AG09319 (cell line): ENCODE data around the gene OR10G8.

Experiments
- DNase-seq: peaks from one replicate; pipeline ENCODE4 v3.0.0-alpha.2; 2010; ENCODE audit warnings: low read depth; ENCODE audit errors: extremely low read depth
- CTCF ChIP-seq: IDR thresholded peaks from 2 replicates; pipeline ENCODE4 v1.5.1; 2011; ENCODE audit warnings: low read depth, mild to moderate bottlenecking, inconsistent platforms, low read length, moderate library complexity

OR10G8 gene

DNA sequence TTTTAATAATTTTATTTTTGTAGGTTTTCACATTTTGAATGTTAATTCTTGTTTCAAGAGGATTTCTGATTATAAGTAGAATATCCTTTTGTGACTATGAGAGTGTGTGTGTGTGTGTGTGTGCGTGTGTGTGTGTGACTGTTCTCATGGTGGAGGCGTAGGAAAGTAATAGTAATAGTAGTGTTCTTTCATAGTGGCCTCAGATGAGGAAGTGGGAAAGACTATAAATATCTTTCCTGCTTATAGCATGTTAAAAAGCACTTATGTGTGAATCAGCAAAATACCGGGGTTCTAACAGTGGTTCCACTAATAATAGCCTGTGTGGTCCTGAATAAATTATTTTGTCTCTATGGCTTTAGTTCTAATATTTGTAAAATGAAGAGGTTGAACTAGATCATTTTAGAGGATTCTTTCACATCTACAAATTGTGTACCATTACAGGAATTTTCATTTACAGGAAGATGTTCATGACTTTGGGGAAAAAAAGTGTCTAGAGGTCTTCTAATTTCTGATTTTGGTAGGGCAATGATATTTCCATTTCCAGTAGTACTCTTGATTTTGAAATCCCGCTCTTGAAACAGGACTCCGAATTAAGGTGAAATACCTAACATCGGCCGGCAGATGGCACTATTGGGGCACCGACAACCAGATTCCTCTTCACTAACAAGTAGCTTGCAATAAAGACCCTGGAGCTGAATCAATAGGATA lies 44.5 kb downstream of the OR10G8 start:
- DNase-seq: peak; percentile 65
- TF ChIP-seq CTCF: peak; percentile 71

GRCh38 chr11:124071623-124071948 lies 45.0 kb downstream of the OR10G8 start:
- no peak for DNase-seq

DNA sequence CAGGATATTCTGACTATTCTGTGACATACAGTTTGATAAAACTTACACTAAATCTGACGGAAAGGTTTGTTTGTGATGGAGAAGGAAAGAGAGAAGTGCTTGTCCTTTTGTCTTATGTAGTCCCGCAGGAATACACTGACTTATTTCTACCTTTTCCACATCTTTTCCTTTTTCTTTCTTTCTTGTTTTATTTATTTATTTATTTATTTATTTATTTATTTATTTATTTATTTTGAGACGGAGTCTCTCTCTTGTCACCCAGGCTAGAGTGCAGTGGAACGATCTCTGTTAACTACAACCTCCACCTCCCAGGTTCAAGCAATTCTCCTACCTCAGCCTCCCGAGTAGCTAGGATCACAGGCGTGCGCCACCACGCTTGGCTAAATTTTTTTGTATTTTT lies 45.5 kb downstream of the OR10G8 start:
- no peak for DNase-seq
- TF ChIP-seq CTCF: no peak

More at GRCh38 chr11:124071623-124071948, 45.0 kb downstream of the OR10G8 start:
- no peak for TF ChIP-seq CTCF

GRCh38 chr11:124074554-124074953 lies 48.0 kb downstream of the OR10G8 start:
- TF ChIP-seq CTCF: no peak
- no peak for DNase-seq

- no peak for DNase-seq
These were observed 48.9 kb downstream of the OR10G8 start for GRCh38 chr11:124075492-124075840.

GRCh38 chr11:124075841-124076651 lies 49.4 kb downstream of the OR10G8 start:
- TF ChIP-seq CTCF: no peak
- no peak for DNase-seq

More at GRCh38 chr11:124075492-124075840, 48.9 kb downstream of the OR10G8 start:
- no peak for TF ChIP-seq CTCF

DNA sequence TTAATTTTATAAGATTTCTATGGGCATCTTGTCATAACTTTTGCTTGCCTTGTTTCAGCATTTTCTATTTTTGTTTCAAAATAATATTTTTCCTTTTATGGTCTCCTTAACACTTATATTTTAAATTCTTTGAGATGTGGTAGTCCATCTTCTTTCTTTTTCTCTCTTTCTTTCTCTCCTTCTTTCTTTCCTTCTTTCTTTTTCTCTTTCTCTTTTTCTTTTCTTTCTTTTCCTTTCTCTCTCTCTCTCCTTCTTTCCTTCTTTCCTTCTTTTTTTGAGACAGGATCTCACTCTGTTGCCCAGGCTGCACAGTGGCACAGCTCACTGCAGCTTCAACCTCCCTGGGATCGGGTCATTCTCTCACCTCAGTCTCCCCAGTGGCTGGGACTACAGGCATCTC lies 50.7 kb downstream of the OR10G8 start:
- no peak for DNase-seq
- TF ChIP-seq CTCF: no peak
